Measurements from ENCODE around the gene SCAMP1. TPM values are rescaled to one million over a fixed set of nuclear protein-coding genes. Genes with fewer than 3 reads are reported as not detected.

The SCAMP1 gene
- total and polyA plus RNA-seq, 2 of the 13 experiments (the other 11 are each of a cell fraction or from before 2014, with no cell fraction given), result 18.2 to 33.7 TPM

DNA sequence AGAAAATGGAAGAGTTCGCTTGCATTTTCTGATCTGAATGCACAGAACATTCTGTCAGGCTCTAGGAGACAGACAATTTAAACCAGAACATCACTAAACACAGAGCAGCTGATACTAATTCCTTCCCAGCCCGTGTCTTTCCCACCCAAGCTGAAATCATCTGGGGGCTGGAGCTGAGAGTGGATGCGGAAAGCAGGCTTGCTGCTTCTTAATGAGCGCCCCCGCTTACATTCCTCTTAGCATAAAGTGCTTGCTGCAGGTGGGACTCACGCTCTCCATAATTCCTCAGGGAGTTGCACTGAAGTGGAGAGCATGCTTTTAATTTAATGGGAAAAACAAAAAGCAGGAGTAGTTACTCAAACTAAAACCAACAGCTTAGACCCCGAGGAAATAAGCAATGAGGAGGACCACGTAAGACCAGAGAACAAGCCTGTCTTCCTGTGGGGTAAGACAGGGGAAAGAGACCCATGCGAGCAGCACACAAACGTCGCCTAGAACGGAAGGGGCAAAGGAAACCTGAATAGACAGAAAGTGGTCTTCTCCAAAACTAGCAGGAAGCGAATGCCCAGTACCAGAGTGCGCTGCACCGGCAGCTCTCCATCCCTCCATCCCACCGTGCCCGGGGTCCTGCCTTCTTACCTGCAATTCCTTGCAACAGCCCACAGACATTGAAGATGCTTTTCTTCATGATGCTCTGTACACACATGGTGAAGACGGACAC, 148.9 kb downstream of the SCAMP1 start:
- CTCF ChIA-PET (ENCODE audit: low intra/inter-chr PET ratio, low total read pairs), result no interaction called here
- Histone ChIP-seq H2AFZ (ENCODE audit: low read length) (no peak overlapping the region), H3K9me3 (ENCODE audit: low read length) (no peaks in the 10 kb centered on the region), H3K79me2 (ENCODE audit: insufficient read depth, low read length) (peaks cover 6% of the 10 kb centered on the region), H4K20me1 (ENCODE audit: insufficient read depth, low read length) (no peaks in the 10 kb centered on the region), H3K4me3 (replicated peaks in 1 of 3; ENCODE audit: insufficient read depth in 1 of 3, low read depth in 2 of 3, low read length in 3 of 3) (no peak overlapping the region), H3K4me2 (ENCODE audit: low read depth, low read length) (no peak overlapping the region; the same call in 1 of the 2 replicates), H3K27ac (ENCODE audit: extremely low read length, insufficient read depth, low read length) (no peak overlapping the region), H3K36me3 (replicated peaks in 1 of 2; ENCODE audit: control insufficient read depth in 1 of 2, insufficient read depth in 2 of 2, low read length in 2 of 2) (peaks cover 7 to 16% of the 10 kb centered on the region in 2 experiments; a peak in 4 of 5 replicates), H3K4me1 (ENCODE audit: insufficient read depth, low read length) (peaks cover 30% of the 10 kb centered on the region), H3K27me3 (ENCODE audit: control insufficient read depth in 1 of 2, insufficient read depth in 2 of 2, low read length in 2 of 2) (no peaks in the 10 kb centered on the region), H3K9ac (ENCODE audit: insufficient read depth, low read depth, low read length) (no peak overlapping the region; the same call in 1 of the 2 replicates)
- in situ Hi-C loops (cut with HindIII; ENCODE audit: extremely low pct_ligation_motif_present, low pct_unique_long_range_greater_than_20kb), result no loop called here
- DNase-seq (ENCODE audit: low spot score), result no peak
- intact Hi-C loops (cut with micrococcal nuclease; ENCODE audit: unreplicated experiment), result no loop called here
- POLR2A ChIA-PET, result interaction anchor here (3.3 kb wide), 1 partner anchor 10 kb away, joined by 48 read pairs; no protein-coding TSS in a partner anchor
- TF ChIP-seq ZNF777 (CRISPR knock-in tag; IDR thresholded peaks at IDR 0.05) (no peak), ATF7 (IDR thresholded peaks at IDR 0.05) (no peak), ATF7 (CRISPR knock-in tag; IDR thresholded peaks at IDR 0.05) (no peak), KAT7 (CRISPR knock-in tag; IDR thresholded peaks at IDR 0.05; ENCODE audit: borderline replicate concordance) (no peak), LRRFIP1 (CRISPR knock-in tag; conservative IDR thresholded peaks at IDR 0.05) (no peak), DMAP1 (CRISPR knock-in tag; IDR thresholded peaks at IDR 0.05) (no peak), ELF3 (CRISPR knock-in tag; IDR thresholded peaks at IDR 0.05) (no peak), ARID4A (CRISPR knock-in tag; IDR thresholded peaks at IDR 0.05; ENCODE audit: borderline replicate concordance) (no peak), ZBTB38 (CRISPR knock-in tag; IDR thresholded peaks at IDR 0.05) (no peak), HIVEP1 (CRISPR knock-in tag; IDR thresholded peaks at IDR 0.05) (no peak), SOX5 (CRISPR knock-in tag; IDR thresholded peaks at IDR 0.05; ENCODE audit: borderline replicate concordance) (no peak), SP2 (CRISPR knock-in tag; IDR thresholded peaks at IDR 0.05) (no peak), MAFK (conservative IDR thresholded peaks at IDR 0.05 in 1 of 2, IDR thresholded peaks at IDR 0.05 in 1 of 2; ENCODE audit: low read length in 2 of 2) (no peak), TSC22D2 (CRISPR knock-in tag; IDR thresholded peaks at IDR 0.05; ENCODE audit: borderline replicate concordance) (no peak), CC2D1A (CRISPR knock-in tag; IDR thresholded peaks at IDR 0.05) (no peak), MTA1 (CRISPR knock-in tag; IDR thresholded peaks at IDR 0.05; ENCODE audit: borderline replicate concordance) (no peak)
- no peak for ATAC-seq
- no peak for FAIRE-seq
- no TSS peak for BruUV-seq (replicated peaks)
- whole genome bisulfite sequencing (ENCODE audit: low lambda C conversion rate), result 97% methylated on average over 18 of the region's 18 CpGs

Measured in HepG2 (cell line).